Activated B cell treated with CpG ODN at 0.5 μM for 24 hours (primary cell): Measurements from ENCODE around the gene FAM168A. TPM values are rescaled to one million over a fixed set of nuclear protein-coding genes. Genes with fewer than 3 reads are reported as not detected.

Experiments used
- ATAC-seq: fragments of 200-7000 bp; cut with Tn5 transposase; one replicate; pipeline ENCODE4 v1.10.0; 2021; ENCODE audit warnings: low read depth, mild to moderate bottlenecking, moderate library complexity
- CTCF ChIA-PET: fragments of 350-600 bp; sonication (Branson Sonifier 250); formaldehyde crosslinking; loops from one replicate; lab custom pipeline; 2021; ENCODE audit warnings: antibody characterized with exemption; lab: Charles Lee
- POLR2A ChIA-PET: fragments of 350-600 bp; sonication (Branson Sonifier 250); formaldehyde crosslinking; loops from one replicate; lab custom pipeline; 2021; ENCODE audit warnings: antibody characterized with exemption; lab: Charles Lee
- DNase-seq: peaks from one replicate; pipeline ENCODE4 v3.0.0; 2022
- H3K27ac Mint-ChIP-seq: one replicate; pipeline ENCODE4 v1.8.0; 2020; ENCODE audit warnings: mixed read lengths
- H3K27me3 Mint-ChIP-seq: one replicate; pipeline ENCODE4 v1.8.0; 2021; ENCODE audit warnings: mixed read lengths
- H3K36me3 Mint-ChIP-seq: one replicate; pipeline ENCODE4 v1.8.0; 2021; ENCODE audit warnings: low read depth, mixed read lengths
- H3K4me1 Mint-ChIP-seq: one replicate; pipeline ENCODE4 v1.8.0; 2021; ENCODE audit warnings: mixed read lengths
- H3K4me3 Mint-ChIP-seq: one replicate; pipeline ENCODE4 v1.8.0; 2020; ENCODE audit warnings: mild to moderate bottlenecking, mixed read lengths
- H3K9me3 Mint-ChIP-seq: one replicate; pipeline ENCODE4 v1.8.0; 2020; ENCODE audit warnings: mixed read lengths
- intact Hi-C: fragments of 100-400 bp; cut with micrococcal nuclease; formaldehyde crosslinking; loops from one replicate; pipeline ENCODE4 v1.15.1; 2024
- total RNA-seq: library from RNA; stranded (reverse); gene quantifications from 2 replicates; pipeline ENCODE4 v1.2.3, GENCODE V29; 2022
- TF ChIP-seq, protein P1 (sequence below): fragments of 200-600 bp; IDR thresholded peaks from one replicate; pipeline ENCODE4 v1.8.0; 2022; ENCODE audit warnings: antibody characterized with exemption, mild to moderate bottlenecking

Gene FAM168A, protein sequence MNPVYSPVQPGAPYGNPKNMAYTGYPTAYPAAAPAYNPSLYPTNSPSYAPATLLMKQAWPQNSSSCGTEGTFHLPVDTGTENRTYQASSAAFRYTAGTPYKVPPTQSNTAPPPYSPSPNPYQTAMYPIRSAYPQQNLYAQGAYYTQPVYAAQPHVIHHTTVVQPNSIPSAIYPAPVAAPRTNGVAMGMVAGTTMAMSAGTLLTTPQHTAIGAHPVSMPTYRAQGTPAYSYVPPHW
- total RNA-seq: 14.1 and 16.5 TPM in 2 replicates

DNA sequence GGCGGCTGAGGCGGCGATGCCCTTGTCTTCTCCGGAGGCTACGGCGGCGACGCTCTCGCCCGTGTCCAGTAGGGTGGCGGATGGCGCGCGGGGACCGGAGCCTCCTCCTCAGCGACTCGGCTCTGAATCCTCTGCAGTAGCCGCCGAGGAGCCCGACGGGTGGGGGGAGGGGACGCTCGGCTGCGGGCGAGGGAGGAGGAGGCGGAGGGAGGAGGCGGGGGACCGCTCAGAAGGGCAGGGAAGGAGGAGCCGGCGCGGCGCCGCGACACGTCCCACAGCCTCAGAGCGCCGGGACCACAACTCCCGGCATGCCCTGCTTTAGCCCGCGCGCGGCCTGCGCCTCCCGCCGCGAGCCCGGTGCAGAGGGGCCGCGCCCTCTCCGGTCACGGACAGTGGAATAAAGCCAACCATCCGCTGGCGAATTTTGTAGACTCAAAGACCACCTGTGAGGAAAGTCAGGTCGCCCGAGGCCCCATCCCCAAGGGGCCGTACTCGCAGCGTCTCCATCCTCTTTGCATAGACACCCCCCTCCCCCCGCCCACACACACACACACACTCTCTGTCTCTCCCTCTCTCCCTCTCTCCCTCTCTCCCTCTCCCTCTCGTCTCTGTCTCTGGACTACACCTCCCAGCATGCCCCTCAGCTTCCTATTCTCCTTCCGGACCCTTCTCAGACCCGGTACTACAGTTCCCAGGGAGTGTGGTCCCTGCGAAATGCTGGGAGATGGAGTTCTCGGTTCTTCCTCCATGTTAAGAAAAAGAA is at the start of gene FAM168A:
FAM168A (minus strand) TSS at position 157 of the 763 bp plus-strand sequence. CDS start 129,638 bp downstream, outside the sequence.
- CTCF ChIA-PET: interaction anchor here (0.6 to 0.7 kb wide), 2 partner anchors 26 to 163 kb away, joined by 3 read pairs; partner anchors contain the start of gene RAB6A

DNA sequence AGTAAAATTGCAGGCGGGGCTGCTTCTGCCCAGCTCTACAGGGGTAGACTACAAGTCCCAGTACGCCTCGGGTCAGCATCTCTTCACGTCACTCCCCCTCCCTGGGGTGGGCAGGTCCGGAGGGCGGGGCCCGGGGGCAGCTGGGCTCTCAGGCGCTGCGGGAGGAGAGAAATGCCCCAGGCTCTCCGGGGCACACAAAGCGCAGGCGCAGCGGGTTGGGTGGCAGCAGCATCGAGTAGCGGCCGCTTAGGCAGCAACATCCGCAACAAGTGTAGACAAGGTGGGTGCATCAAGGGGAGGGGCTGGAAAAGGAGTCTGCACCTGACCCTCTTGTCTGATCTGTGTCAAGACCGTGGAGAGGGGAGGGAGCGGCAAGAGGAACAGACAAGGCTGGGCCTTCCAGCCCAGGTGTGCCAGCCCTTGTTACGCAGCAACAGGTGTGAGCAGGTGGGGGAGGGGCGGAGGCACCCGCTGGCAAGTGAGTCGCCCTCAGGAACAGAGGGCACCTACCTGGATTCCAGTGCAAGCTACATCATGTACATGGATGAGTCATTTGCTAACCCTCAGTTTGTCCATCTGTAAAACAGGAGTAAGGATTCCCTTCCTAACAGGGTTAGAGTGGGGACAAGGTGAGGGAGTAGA is 49.7 kb upstream of the FAM168A start:
- Mint-ChIP-seq H3K27ac (peak overlapping the region; percentile 83), H3K36me3 (no peaks in the 10 kb centered on the region), H3K27me3 (no peaks in the 10 kb centered on the region), H3K4me3 (peak overlapping the region; percentile 83), H3K4me1 (peaks cover 21% of the 10 kb centered on the region), H3K9me3 (no peaks in the 10 kb centered on the region)
- POLR2A ChIA-PET: interaction anchor here (0.6 to 2.7 kb wide), 6 partner anchors 12 to 1424 kb away, joined by 3 to 12 read pairs (median 4); partner anchors contain the start of genes FAM168A, LIPT2 and RAB6A
- TF ChIP-seq, protein P1, sequence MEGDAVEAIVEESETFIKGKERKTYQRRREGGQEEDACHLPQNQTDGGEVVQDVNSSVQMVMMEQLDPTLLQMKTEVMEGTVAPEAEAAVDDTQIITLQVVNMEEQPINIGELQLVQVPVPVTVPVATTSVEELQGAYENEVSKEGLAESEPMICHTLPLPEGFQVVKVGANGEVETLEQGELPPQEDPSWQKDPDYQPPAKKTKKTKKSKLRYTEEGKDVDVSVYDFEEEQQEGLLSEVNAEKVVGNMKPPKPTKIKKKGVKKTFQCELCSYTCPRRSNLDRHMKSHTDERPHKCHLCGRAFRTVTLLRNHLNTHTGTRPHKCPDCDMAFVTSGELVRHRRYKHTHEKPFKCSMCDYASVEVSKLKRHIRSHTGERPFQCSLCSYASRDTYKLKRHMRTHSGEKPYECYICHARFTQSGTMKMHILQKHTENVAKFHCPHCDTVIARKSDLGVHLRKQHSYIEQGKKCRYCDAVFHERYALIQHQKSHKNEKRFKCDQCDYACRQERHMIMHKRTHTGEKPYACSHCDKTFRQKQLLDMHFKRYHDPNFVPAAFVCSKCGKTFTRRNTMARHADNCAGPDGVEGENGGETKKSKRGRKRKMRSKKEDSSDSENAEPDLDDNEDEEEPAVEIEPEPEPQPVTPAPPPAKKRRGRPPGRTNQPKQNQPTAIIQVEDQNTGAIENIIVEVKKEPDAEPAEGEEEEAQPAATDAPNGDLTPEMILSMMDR: no peak
- DNase-seq: peak; percentile 84
- peak; percentile 100 for ATAC-seq
- intact Hi-C loops: loop anchor here (1.0 kb wide), 2 partner anchors 14 to 49 kb away; partner anchors contain the start of gene FAM168A
- CTCF ChIA-PET: interaction anchor here (1.4 to 1.9 kb wide), 2 partner anchors 13 to 296 kb away, joined by 5 to 6 read pairs; no protein-coding TSS in a partner anchor

More for the DNA sequence above, at the start of gene FAM168A:
- Mint-ChIP-seq H3K9me3 (no peaks in the 10 kb centered on the region), H3K4me1 (peaks cover 26% of the 10 kb centered on the region), H3K36me3 (peaks cover 6% of the 10 kb centered on the region), H3K27ac (peak within 1 kb of the TSS; percentile 88), H3K27me3 (no peaks in the 10 kb centered on the region), H3K4me3 (peak within 1 kb of the TSS; percentile 92)
- intact Hi-C loops: loop anchor here (1.0 to 5.0 kb wide), 6 partner anchors 49 to 799 kb away; partner anchors contain the start of genes PGM2L1, RAB6A and RELT
- POLR2A ChIA-PET: interaction anchor here (0.6 to 1.3 kb wide), 11 partner anchors 22 to 984 kb away, joined by 3 to 12 read pairs (median 3); no protein-coding TSS in a partner anchor
- peak; percentile 93 for ATAC-seq
- peak; percentile 81 for DNase-seq
- TF ChIP-seq, protein P1: no peak

- Mint-ChIP-seq H3K4me1 (peaks cover 21% of the 10 kb centered on the region), H3K9me3 (no peaks in the 10 kb centered on the region), H3K27me3 (no peaks in the 10 kb centered on the region), H3K4me3 (peak within 1 kb of the TSS; percentile 83), H3K27ac (no peak within 1 kb of the TSS), H3K36me3 (no peaks in the 10 kb centered on the region)
- intact Hi-C loops: no loop called here
- ATAC-seq (no peak), DNase-seq (no peak)
- TF ChIP-seq, protein P1: no peak
- ChIA-PET POLR2A (no interaction called here), CTCF (interaction anchor here (1.0 kb wide), 1 partner anchor 16 kb away, joined by 3 read pairs; no protein-coding TSS in a partner anchor)
Observed at GRCh38 chr11:73645972-73646631, 48.2 kb upstream of the FAM168A start, which contains the start of gene PLEKHB1. Gene PLEKHB1, plus strand, starts transcription at chr11:73646581. Its CDS starts 28 bp downstream, at chr11:73646609.

DNA sequence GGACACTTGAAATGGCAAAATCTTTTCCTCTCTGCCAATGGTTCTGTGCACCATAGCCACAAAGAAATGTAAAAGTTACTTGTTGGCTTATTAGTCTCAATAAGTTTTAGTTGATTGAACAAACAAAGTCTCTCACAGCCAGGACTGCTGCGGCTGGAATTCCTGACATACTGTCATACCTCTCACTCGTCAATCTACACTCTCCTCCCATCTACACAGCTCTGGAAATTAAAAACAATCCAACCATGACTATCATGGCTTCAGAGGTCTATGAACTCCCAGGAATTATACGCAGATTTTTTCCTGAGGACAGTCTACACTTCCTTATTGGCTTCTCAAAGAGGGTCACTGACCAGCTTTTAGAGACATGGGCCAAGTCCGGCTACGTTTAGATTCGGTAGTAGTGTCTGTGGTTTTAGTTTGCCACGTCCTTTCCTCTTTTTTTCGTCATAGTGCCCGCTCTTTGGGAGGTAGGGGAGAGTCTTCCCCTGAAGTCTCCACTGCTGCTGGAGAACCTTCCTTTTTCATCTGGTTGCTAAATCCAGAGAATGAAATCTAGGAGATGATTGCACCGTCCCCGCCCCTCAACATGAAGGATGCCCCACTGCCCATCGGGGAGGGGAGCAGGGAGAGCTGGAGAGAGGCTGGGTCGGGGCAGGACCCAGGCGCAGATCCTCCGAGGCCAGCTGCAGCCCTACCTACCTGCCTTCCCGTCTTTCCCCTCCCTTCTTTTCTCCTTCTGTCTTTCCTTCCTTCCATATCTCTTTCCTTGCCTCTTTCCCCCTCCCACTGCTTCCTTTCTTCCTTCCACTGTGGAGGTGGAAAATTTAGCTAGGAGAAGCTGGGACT is 47.4 kb upstream of the FAM168A start:
- intact Hi-C loops: no loop called here

More for the DNA sequence above, 47.4 kb upstream of the FAM168A start:
- H3K9me3 Mint-ChIP-seq: no peaks in the 10 kb centered on the region
- CTCF ChIA-PET: interaction anchor here (1.0 kb wide), 1 partner anchor 17 kb away, joined by 3 read pairs; no protein-coding TSS in a partner anchor
- no peaks in the 10 kb centered on the region for H3K36me3 Mint-ChIP-seq
- ATAC-seq: no peak
- H3K4me3 Mint-ChIP-seq: no peak overlapping the region
- no peaks in the 10 kb centered on the region for H3K27me3 Mint-ChIP-seq
- TF ChIP-seq, protein P1: no peak
- DNase-seq: no peak
- H3K4me1 Mint-ChIP-seq: peaks cover 21% of the 10 kb centered on the region
- POLR2A ChIA-PET: interaction anchor here (0.7 kb wide), 1 partner anchor 14 kb away, joined by 8 read pairs; no protein-coding TSS in a partner anchor
- no peak overlapping the region for H3K27ac Mint-ChIP-seq
